SK-N-SH (cell line): ENCODE data around the gene CEBPB. TPM values are rescaled to one million over a fixed set of nuclear protein-coding genes. Genes with fewer than 3 reads are reported as not detected.

Source experiments
- CTCF ChIA-PET: fragments of 300-600, 350-600 bp; formaldehyde crosslinking; extraction: SDS; loops from one replicate; lab custom pipeline; 2021; lab: Yijun Ruan, JAX
- POLR2A ChIA-PET: fragments of 350-600 bp; sonication (Branson Sonifier 250); formaldehyde crosslinking; extraction: SDS; loops from one replicate; lab custom pipeline; 2020; ENCODE audit warnings: antibody characterized with exemption, inconsistent platforms; lab: Yijun Ruan, JAX
- DNase-seq: peaks from one replicate; pipeline ENCODE4 v3.0.0; 2012
- H2AFZ ChIP-seq: fragments of 200-600 bp; sonication (generic); 2 replicates; pipeline ENCODE4 v1.8.1; 2016; ENCODE audit warnings: antibody characterized with exemption, mild to moderate bottlenecking, low read depth
- H3F3A ChIP-seq: fragments of 200-600 bp; sonication (generic); replicated peaks from 2 replicates; pipeline ENCODE3; 2016; ENCODE audit warnings: antibody characterized with exemption, mild to moderate bottlenecking; ENCODE audit not compliant: insufficient read depth
- H3K27ac ChIP-seq, 2 experiments: fragments of 200-500 bp in 1 of 2; fragments of 200-600 bp in 1 of 2; sonication (Bioruptor generic) in 1 of 2; sonication (generic), shearing (Covaris generic) in 1 of 2; 2 replicates each; pipeline versions ENCODE4 v1.5.1 to v1.6.1; 2014 to 2016; ENCODE audit warnings: low read depth in 2 of 2, inconsistent platforms in 1 of 2, low read length in 1 of 2, mild to moderate bottlenecking in 1 of 2, mixed read lengths in 1 of 2
- H3K27me3 ChIP-seq: fragments of 200-600 bp; sonication (generic), shearing (Covaris generic); 2 replicates; pipeline ENCODE4 v1.6.1; 2016; ENCODE audit warnings: mixed run types; ENCODE audit not compliant: insufficient read depth
- H3K36me3 ChIP-seq, 2 experiments: fragments of 200-500 bp in 1 of 2; fragments of 200-600 bp in 1 of 2; sonication (Bioruptor generic) in 1 of 2; sonication (generic) in 1 of 2; replicated peaks in 1 of 2; 2 replicates each; pipeline versions ENCODE3 to v1.5.1; 2014 to 2016; ENCODE audit warnings: low read length in 1 of 2, mild to moderate bottlenecking in 1 of 2; ENCODE audit not compliant: insufficient read depth in 2 of 2, control insufficient read depth in 1 of 2
- H3K4me1 ChIP-seq, 2 experiments: fragments of 200-500 bp in 1 of 2; fragments of 200-600 bp in 1 of 2; sonication (Bioruptor generic) in 1 of 2; sonication (generic), shearing (Covaris generic) in 1 of 2; 2 replicates each; pipeline versions ENCODE4 v1.5.1 to v1.6.1; 2014 to 2016; ENCODE audit warnings: low read depth in 1 of 2, low read length in 1 of 2, mixed run types in 1 of 2; ENCODE audit not compliant: insufficient read depth in 2 of 2, control insufficient read depth in 1 of 2
- H3K4me2 ChIP-seq: fragments of 200-600 bp; sonication (generic), shearing (Covaris generic); 2 replicates; pipeline ENCODE4 v1.6.1; 2017; ENCODE audit warnings: mixed run types
- H3K4me3 ChIP-seq, 2 experiments: fragments of 200-500 bp in 1 of 2; fragments of 200-600 bp in 1 of 2; sonication (Bioruptor generic) in 1 of 2; sonication (generic), shearing (Covaris generic) in 1 of 2; 2 replicates each; pipeline versions ENCODE4 v1.5.1 to v1.8.1; 2014 to 2016; ENCODE audit warnings: low read depth in 2 of 2, inconsistent platforms in 1 of 2, low read length in 1 of 2, mild to moderate bottlenecking in 1 of 2, mixed read lengths in 1 of 2, moderate library complexity in 1 of 2
- H3K79me2 ChIP-seq: fragments of 200-600 bp; sonication (generic); 2 replicates; pipeline ENCODE4 v1.8.1; 2017; ENCODE audit warnings: mild to moderate bottlenecking; ENCODE audit not compliant: insufficient read depth
- H3K9ac ChIP-seq: fragments of 200-600 bp; sonication (generic); 2 replicates; pipeline ENCODE4 v1.6.1; 2017; ENCODE audit warnings: mixed run types
- H3K9me2 ChIP-seq: fragments of 200-600 bp; sonication (generic); 2 replicates; pipeline ENCODE4 v1.6.1; 2017; ENCODE audit warnings: mixed run types
- H3K9me3 ChIP-seq: fragments of 200-600 bp; sonication (generic); 2 replicates; pipeline ENCODE4 v1.6.1; 2017; ENCODE audit warnings: mixed run types, mild to moderate bottlenecking, moderate library complexity
- H4K20me1 ChIP-seq: fragments of 200-600 bp; sonication (generic); 2 replicates; pipeline ENCODE4 v1.6.1; 2017; ENCODE audit warnings: mild to moderate bottlenecking, mixed run types; ENCODE audit not compliant: insufficient read depth
- CHD2 ChIP-seq: fragments of 150-350 bp; IDR thresholded peaks from 2 replicates; pipeline ENCODE4 v1.6.1; 2018; ENCODE audit warnings: low read length; ENCODE audit not compliant: partially characterized antibody
- EP300 ChIP-seq, 2 experiments: IDR thresholded peaks; 2 replicates each; pipeline versions ENCODE4 v1.4.0 to v1.6.1; 2012; ENCODE audit warnings: borderline replicate concordance in 1 of 2, low read depth in 1 of 2, low read length in 1 of 2
- EZH2phosphoT487 ChIP-seq: fragments of 200-600 bp; sonication (generic); IDR thresholded peaks from 2 replicates; pipeline ENCODE4 v1.6.1; 2017; ENCODE audit warnings: low read depth, mixed run types, mild to moderate bottlenecking, antibody characterized with exemption, moderate library complexity, borderline replicate concordance
- FOSL2 ChIP-seq: IDR thresholded peaks from 2 replicates; pipeline ENCODE4 v1.4.0; 2012; ENCODE audit warnings: low read depth, mild to moderate bottlenecking, moderate library complexity, borderline replicate concordance
- FOXJ3 ChIP-seq: sonication (generic); formaldehyde crosslinking; IDR thresholded peaks from 2 replicates; pipeline ENCODE4 v1.5.1; 2020; ENCODE audit warnings: mild to moderate bottlenecking, missing genetic modification reagents
- GABPA ChIP-seq: IDR thresholded peaks from 2 replicates; pipeline ENCODE4 v1.4.0; 2012; ENCODE audit warnings: low read depth, mild to moderate bottlenecking
- GATA2 ChIP-seq: sonication (generic); formaldehyde crosslinking; IDR thresholded peaks from 2 replicates; pipeline ENCODE4 v1.5.0; 2020; ENCODE audit warnings: mild to moderate bottlenecking, missing genetic modification reagents
- JUND ChIP-seq: IDR thresholded peaks from 2 replicates; pipeline ENCODE4 v1.4.0; 2012
- MAX ChIP-seq: IDR thresholded peaks from 2 replicates; pipeline ENCODE4 v1.4.0; 2012; ENCODE audit warnings: low read depth
- MEF2A ChIP-seq: IDR thresholded peaks from 2 replicates; pipeline ENCODE4 v1.4.0; 2012; ENCODE audit warnings: low read depth, borderline replicate concordance
- MXI1 ChIP-seq: IDR thresholded peaks from 2 replicates; pipeline ENCODE4 v1.6.1; 2012; ENCODE audit warnings: mild to moderate bottlenecking, low read depth, low read length, improper control_type of control experiment
- POLR2AphosphoS5 ChIP-seq: IDR thresholded peaks from 2 replicates; pipeline ENCODE4 v1.6.1; 2012; ENCODE audit warnings: low read depth, low read length
- RAD21 ChIP-seq: IDR thresholded peaks from 2 replicates; pipeline ENCODE4 v1.6.1; 2012; ENCODE audit warnings: mild to moderate bottlenecking, low read length
- SIN3A ChIP-seq: IDR thresholded peaks from 2 replicates; pipeline ENCODE4 v1.6.1; 2012; ENCODE audit warnings: low read depth, mild to moderate bottlenecking, low read length, moderate library complexity, borderline replicate concordance
- SMC3 ChIP-seq: IDR thresholded peaks from 2 replicates; pipeline ENCODE4 v1.6.1; 2012; ENCODE audit warnings: low read depth, low read length, improper control_type of control experiment
- TAF1 ChIP-seq: IDR thresholded peaks from 2 replicates; pipeline ENCODE4 v1.6.1; 2012; ENCODE audit warnings: low read depth, mild to moderate bottlenecking, low read length, moderate library complexity, borderline replicate concordance
- YY1 ChIP-seq: IDR thresholded peaks from 2 replicates; pipeline ENCODE4 v1.4.0; 2012; ENCODE audit warnings: low read depth, mild to moderate bottlenecking
- ZBTB33 ChIP-seq: IDR thresholded peaks from 2 replicates; pipeline ENCODE4 v1.4.0; 2012; ENCODE audit warnings: low read depth, borderline replicate concordance
- WGBS: methylation state at CpG from one replicate; pipeline ENCODE4 v1.1.6; 2017; ENCODE audit warnings: low lambda C conversion rate; 5-methylcytosine and 5-hydroxymethylcytosine counted together
- polyA plus RNA-seq, 3 experiments: library from polyadenylated mRNA; depleted of rRNA; stranded (reverse); fragments of >200 nt; gene quantifications; 2 replicates each; pipeline ENCODE4 v1.2.3, GENCODE V29; 2012
- TF ChIP-seq, protein P1 (sequence below): IDR thresholded peaks from 2 replicates; pipeline ENCODE4 v1.6.1; 2012; ENCODE audit warnings: mild to moderate bottlenecking, low read depth, low read length, moderate library complexity
- TF ChIP-seq, protein P2 (sequence below): IDR thresholded peaks from 2 replicates; pipeline ENCODE4; 2012

CEBPB gene
- polyA plus RNA-seq, 1 of the 3 experiments (the other 2 are of a cell fraction) = 14.7 TPM

DNA sequence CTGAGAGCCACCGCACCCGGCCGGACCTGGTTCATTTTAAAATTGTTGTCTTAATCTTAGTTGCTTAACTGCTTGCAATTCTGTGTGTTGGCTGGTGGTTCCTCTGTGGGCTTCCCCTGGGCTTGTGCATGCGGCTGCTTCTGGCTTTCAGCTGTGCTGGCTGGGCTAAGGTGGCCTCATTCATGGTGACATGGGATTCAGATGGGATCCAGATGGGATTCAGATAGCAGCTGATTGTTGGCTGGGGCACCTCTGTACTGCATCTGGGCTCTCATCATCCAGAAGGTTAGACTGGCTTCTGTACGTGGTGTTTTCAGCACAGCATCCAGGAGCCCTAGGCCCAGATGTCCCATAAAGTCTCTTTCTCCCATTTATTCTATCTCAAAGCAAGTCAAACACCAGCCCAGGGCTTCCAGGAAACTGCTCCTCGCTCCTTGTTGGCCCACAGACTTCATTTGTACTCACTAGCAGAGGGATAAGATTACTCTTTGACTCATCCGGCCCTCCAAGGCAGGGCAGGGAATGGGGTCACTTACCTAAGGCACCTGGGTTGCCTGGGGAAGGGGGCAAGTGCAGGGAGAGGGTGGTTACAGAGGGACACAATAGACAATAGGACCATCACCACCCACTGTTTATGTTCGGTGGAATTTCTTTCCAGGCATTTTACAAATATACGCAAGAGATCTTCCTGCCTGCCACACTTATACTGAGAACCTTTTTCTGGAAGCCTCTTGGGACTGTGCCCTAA is 26.9 kb upstream of the CEBPB start (continued):
- TF ChIP-seq MAX = no peak
- TF ChIP-seq YY1 = no peak

- Histone ChIP-seq H3K4me1 (peaks cover 12 to 14% of the 10 kb centered on the region in 2 experiments; a peak in 3 of 4 replicates), H3K4me3 (peak overlapping the region; percentile 36 to 62), H3F3A (peaks cover 13% of the 10 kb centered on the region), H3K9me3 (no peaks in the 10 kb centered on the region), H3K4me2 (peak overlapping the region; percentile 88), H3K27me3 (no peaks in the 10 kb centered on the region), H4K20me1 (no peaks in the 10 kb centered on the region), H3K27ac (peak overlapping the region; percentile 87 to 93), H3K79me2 (no peaks in the 10 kb centered on the region), H3K9me2 (no peaks in the 10 kb centered on the region), H3K9ac (peak overlapping the region; percentile 75), H3K36me3 (no peaks in the 10 kb centered on the region), H2AFZ (peak overlapping the region; percentile 89)
- ChIA-PET CTCF (interaction anchor here (1.0 to 9.6 kb wide), 7 partner anchors 13 to 187 kb away, joined by 3 to 297 read pairs (median 6); partner anchors contain the start of gene PEDS1), POLR2A (interaction anchor here (0.5 to 1.3 kb wide), 6 partner anchors 12 to 81 kb away, joined by 3 to 7 read pairs (median 4); partner anchors contain the start of gene PEDS1)
- WGBS = 6% methylated on average over 12 of the region's 20 CpGs
- DNase-seq = peak; percentile 88
- TF ChIP-seq SMC3 = no peak
- TF ChIP-seq MXI1 = peak; percentile 83
- TF ChIP-seq GATA2 (CRISPR knock-in tag) = 0 out of 2 replicates have a peak, but pooled peaks have one; percentile 7
- peak; percentile 99 for TF ChIP-seq FOSL2
- TF ChIP-seq JUND = peak; percentile 96
- no peak for TF ChIP-seq EZH2phosphoT487
- TF ChIP-seq, protein P1, sequence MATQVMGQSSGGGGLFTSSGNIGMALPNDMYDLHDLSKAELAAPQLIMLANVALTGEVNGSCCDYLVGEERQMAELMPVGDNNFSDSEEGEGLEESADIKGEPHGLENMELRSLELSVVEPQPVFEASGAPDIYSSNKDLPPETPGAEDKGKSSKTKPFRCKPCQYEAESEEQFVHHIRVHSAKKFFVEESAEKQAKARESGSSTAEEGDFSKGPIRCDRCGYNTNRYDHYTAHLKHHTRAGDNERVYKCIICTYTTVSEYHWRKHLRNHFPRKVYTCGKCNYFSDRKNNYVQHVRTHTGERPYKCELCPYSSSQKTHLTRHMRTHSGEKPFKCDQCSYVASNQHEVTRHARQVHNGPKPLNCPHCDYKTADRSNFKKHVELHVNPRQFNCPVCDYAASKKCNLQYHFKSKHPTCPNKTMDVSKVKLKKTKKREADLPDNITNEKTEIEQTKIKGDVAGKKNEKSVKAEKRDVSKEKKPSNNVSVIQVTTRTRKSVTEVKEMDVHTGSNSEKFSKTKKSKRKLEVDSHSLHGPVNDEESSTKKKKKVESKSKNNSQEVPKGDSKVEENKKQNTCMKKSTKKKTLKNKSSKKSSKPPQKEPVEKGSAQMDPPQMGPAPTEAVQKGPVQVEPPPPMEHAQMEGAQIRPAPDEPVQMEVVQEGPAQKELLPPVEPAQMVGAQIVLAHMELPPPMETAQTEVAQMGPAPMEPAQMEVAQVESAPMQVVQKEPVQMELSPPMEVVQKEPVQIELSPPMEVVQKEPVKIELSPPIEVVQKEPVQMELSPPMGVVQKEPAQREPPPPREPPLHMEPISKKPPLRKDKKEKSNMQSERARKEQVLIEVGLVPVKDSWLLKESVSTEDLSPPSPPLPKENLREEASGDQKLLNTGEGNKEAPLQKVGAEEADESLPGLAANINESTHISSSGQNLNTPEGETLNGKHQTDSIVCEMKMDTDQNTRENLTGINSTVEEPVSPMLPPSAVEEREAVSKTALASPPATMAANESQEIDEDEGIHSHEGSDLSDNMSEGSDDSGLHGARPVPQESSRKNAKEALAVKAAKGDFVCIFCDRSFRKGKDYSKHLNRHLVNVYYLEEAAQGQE = peak; percentile 62; the same call in 1 of the 2 replicates
- 0 out of 2 replicates have a peak, but pooled peaks have one; percentile 47 for TF ChIP-seq MEF2A
- peak; percentile 77 for TF ChIP-seq FOXJ3 (CRISPR knock-in tag)
- TF ChIP-seq POLR2AphosphoS5 = peak; percentile 76
- TF ChIP-seq CHD2 = no peak
- TF ChIP-seq, protein P2, sequence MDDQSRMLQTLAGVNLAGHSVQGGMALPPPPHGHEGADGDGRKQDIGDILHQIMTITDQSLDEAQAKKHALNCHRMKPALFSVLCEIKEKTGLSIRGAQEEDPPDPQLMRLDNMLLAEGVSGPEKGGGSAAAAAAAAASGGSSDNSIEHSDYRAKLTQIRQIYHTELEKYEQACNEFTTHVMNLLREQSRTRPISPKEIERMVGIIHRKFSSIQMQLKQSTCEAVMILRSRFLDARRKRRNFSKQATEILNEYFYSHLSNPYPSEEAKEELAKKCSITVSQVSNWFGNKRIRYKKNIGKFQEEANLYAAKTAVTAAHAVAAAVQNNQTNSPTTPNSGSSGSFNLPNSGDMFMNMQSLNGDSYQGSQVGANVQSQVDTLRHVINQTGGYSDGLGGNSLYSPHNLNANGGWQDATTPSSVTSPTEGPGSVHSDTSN = peak; percentile 80
- TF ChIP-seq SIN3A = peak; percentile 95; the same call in 1 of the 2 replicates
- TF ChIP-seq ZBTB33 = no peak
- TF ChIP-seq GABPA = peak; percentile 44; the same call in 1 of the 2 replicates
- TF ChIP-seq TAF1 = peak; percentile 41; the same call in 1 of the 2 replicates
- TF ChIP-seq MAX = peak; percentile 94
- TF ChIP-seq EP300 (IDR thresholded peaks at IDR 0.05; ENCODE audit: borderline replicate concordance in 1 of 2, low read depth in 1 of 2, low read length in 1 of 2) = peak; percentile 75 to 83; a peak in 3 of 4 replicates
- no peak for TF ChIP-seq RAD21
Observed at GRCh38 chr20:50165684-50166554, 24.7 kb upstream of the CEBPB start.
